ENCODE data around the gene PNPLA2.

The PNPLA2 gene

DNA sequence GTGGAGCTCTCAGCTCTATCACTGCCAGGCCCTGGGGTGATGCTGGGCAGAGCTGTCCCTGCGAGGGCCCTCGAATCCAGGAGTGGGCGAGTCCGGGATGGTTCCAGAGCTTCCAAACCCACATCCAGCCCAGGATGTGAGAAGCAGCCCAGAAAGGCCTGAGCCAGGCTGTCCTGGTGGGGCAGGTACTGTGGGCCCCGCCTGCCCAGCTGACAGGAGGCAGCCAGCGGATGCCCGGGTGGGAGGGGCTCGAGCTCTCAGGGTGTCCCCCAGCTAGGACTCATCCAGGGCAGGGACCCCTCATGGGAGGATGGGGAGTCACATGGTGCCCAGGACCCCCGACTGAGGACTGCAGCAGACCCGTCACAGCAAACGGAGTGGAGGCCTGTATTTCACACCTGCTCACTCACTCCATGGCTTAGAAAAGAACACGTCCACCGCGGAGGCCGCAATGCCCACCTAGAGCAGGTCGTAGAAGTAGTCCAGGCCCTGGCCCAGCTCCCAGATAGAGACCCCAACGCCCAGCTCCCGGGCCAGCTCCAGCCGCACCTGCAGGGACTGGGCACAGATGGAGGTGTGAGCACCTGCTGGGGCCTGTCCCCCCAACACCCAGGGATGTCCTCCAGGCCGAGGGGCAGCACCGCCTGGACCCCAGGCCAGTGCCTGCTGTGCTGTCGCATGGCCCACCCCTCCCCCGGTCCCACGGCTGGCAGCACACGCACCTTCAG lies 50.8 kb downstream of the PNPLA2 start:
- Mint-ChIP-seq H3K4me3 (no peak overlapping the region), H3K4me1 (no peaks in the 10 kb centered on the region), H3K27ac (no peak overlapping the region), H3K27me3 (no peaks in the 10 kb centered on the region), H3K36me3 (peaks cover 15% of the 10 kb centered on the region), H3K9me3 (no peaks in the 10 kb centered on the region)
- ATAC-seq = no peak

GRCh38 chr11:870127-870413 lies 51.4 kb downstream of the PNPLA2 start:
- H3K27ac Mint-ChIP-seq = no peak overlapping the region
- no peaks in the 10 kb centered on the region for H3K4me1 Mint-ChIP-seq
- no peaks in the 10 kb centered on the region for H3K27me3 Mint-ChIP-seq
- no peak overlapping the region for H3K4me3 Mint-ChIP-seq
- H3K9me3 Mint-ChIP-seq = no peaks in the 10 kb centered on the region
- no peak for ATAC-seq
- peaks cover 18% of the 10 kb centered on the region for H3K36me3 Mint-ChIP-seq

DNA sequence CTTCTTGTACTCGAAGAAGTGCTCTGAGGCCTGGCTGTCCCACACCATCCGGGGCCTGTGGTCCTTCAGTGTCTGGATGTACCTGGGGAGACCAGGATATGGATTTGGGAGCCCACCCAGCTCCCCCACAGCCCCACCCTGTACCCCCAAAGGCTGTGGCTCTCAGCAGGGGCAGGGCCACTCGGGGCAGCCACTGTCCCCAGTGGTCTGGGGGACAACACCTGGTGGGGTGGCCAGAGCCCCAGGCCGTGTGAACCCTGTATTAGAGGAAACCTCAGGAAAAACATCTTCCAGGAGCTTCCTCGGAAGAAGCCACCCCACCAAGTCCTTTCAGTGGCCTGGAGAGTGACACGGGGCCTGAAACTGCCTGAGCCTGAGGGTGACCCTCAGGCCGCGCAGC lies 51.7 kb downstream of the PNPLA2 start:
- H3K4me3 Mint-ChIP-seq = no peak overlapping the region
- H3K27ac Mint-ChIP-seq = no peak overlapping the region
- no peaks in the 10 kb centered on the region for H3K27me3 Mint-ChIP-seq
- no peak for ATAC-seq
- no peaks in the 10 kb centered on the region for H3K9me3 Mint-ChIP-seq
- H3K4me1 Mint-ChIP-seq = no peaks in the 10 kb centered on the region
- peaks cover 21% of the 10 kb centered on the region for H3K36me3 Mint-ChIP-seq

DNA sequence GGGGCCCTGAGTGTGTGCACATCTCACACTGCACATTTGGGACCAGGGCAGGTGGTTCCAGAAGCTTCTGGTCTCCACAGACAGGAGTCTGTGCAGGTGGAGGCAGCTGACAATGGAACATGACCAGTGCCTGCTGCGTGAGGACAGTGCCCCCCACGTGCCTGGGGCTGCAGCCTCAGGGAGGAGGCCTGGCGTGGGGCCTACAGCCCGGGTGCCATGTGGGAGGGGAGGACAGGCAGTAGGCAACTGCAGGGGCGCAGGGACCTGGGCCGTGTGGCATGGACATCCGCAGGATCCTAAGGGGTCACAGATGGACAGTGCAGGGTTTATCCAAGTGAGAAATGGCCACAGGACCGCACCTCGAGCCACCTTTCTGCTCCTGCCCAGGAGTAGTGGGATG lies 52.8 kb downstream of the PNPLA2 start:
- Mint-ChIP-seq H3K4me1 (no peaks in the 10 kb centered on the region), H3K27me3 (no peaks in the 10 kb centered on the region), H3K4me3 (no peak overlapping the region), H3K27ac (no peak overlapping the region), H3K9me3 (no peaks in the 10 kb centered on the region), H3K36me3 (peaks cover 27% of the 10 kb centered on the region)
- ATAC-seq = no peak

DNA sequence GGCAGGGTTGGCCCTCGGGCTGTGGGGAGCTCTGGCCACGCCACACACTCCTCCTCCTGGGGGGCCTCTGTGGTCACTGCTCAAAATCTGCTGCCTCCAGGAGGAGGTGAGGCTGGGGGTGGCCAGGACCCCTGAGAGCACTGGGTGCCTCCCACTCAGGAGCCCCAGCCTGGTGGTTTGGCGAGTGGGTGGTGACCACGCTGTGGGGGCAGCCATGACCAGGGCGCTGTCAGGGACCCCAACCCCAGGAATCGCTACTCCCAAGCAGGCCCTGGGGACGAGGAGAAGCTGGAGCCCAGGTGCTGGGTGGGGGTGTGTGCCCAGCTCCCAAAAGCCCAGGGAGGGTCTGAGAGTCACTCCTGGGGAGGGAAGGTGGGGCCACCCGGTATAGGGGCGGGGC lies 54.1 kb downstream of the PNPLA2 start:
- Mint-ChIP-seq H3K9me3 (no peaks in the 10 kb centered on the region), H3K4me3 (no peak overlapping the region), H3K27ac (no peak overlapping the region), H3K4me1 (no peaks in the 10 kb centered on the region), H3K27me3 (no peaks in the 10 kb centered on the region), H3K36me3 (peaks cover 33% of the 10 kb centered on the region)
- no peak for ATAC-seq

DNA sequence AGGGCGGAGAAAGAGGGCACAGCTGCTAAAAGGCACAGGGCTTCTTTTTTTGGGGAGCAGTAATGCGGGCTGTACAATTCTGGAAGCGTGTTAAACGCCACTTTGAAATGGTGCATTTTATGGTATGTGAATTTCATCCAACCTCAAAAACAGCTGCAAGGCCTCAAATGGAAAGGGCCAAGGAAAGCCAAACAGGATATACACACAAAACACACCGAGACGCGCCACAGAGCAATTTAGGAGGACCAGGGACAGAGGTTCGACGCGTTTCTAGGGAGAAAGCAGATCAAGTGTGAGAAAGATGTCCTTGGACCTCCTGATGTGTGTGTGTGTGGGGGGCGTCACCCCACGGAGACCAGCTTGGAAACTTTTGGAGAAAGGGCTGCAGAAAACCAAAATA lies 55.0 kb downstream of the PNPLA2 start:
- Mint-ChIP-seq H3K27me3 (no peaks in the 10 kb centered on the region), H3K4me1 (no peaks in the 10 kb centered on the region), H3K9me3 (no peaks in the 10 kb centered on the region), H3K36me3 (peaks cover 38% of the 10 kb centered on the region), H3K4me3 (no peak overlapping the region), H3K27ac (no peak overlapping the region)
- no peak for ATAC-seq

Measured in stimulated activated memory B cell treated with anti-CD40 and anti-IgM and Interleukin-4, amounts not matched to agents 10 μg/mL and 1 μg/mL and 100 μg/mL, for 72 hours (primary cell).